H9 (cell line): Measurements from ENCODE around the gene SLC12A2. TPM values are rescaled to one million over a fixed set of nuclear protein-coding genes. Genes with fewer than 3 reads are reported as not detected.

Source experiments
- DNase-seq: peaks from one replicate; pipeline ENCODE4 v3.0.0-alpha.2; 2017
- H2AFZ ChIP-seq: one replicate; pipeline ENCODE4 v1.6.1; 2013; ENCODE audit warnings: mild to moderate bottlenecking, low read length, control low read depth, moderate library complexity
- H2AK5ac ChIP-seq: 2 replicates; pipeline ENCODE4 v1.6.1; 2013; ENCODE audit warnings: low read length, control low read depth, mixed read lengths; ENCODE audit not compliant: insufficient read length
- H2BK120ac ChIP-seq: one replicate; pipeline ENCODE4 v1.6.1; 2013; ENCODE audit warnings: low read depth, mild to moderate bottlenecking, low read length, control low read depth, inconsistent platforms; ENCODE audit not compliant: poor library complexity, severe bottlenecking
- H2BK12ac ChIP-seq: 2 replicates; pipeline ENCODE4 v1.6.1; 2013; ENCODE audit warnings: low read length, control low read depth, mixed read lengths, low read depth; ENCODE audit not compliant: insufficient read length
- H2BK15ac ChIP-seq: 2 replicates; pipeline ENCODE4 v1.6.1; 2013; ENCODE audit warnings: low read depth, low read length, control low read depth
- H2BK20ac ChIP-seq: one replicate; pipeline ENCODE4 v1.6.1; 2013; ENCODE audit warnings: low read depth, mild to moderate bottlenecking, low read length, control low read depth, inconsistent platforms; ENCODE audit not compliant: poor library complexity, severe bottlenecking
- H2BK5ac ChIP-seq: 2 replicates; pipeline ENCODE4 v1.6.1; 2013; ENCODE audit warnings: low read length, control low read depth, mixed read lengths; ENCODE audit not compliant: insufficient read length
- H3K14ac ChIP-seq: 2 replicates; pipeline ENCODE4 v1.6.1; 2013; ENCODE audit warnings: low read length, control low read depth; ENCODE audit not compliant: insufficient read depth
- H3K18ac ChIP-seq: 2 replicates; pipeline ENCODE4 v1.6.1; 2013; ENCODE audit warnings: low read depth, mild to moderate bottlenecking, mixed read lengths, low read length, control low read depth; ENCODE audit not compliant: insufficient read length
- H3K23ac ChIP-seq: 2 replicates; pipeline ENCODE4 v1.6.1; 2013; ENCODE audit warnings: low read length, control low read depth, mixed read lengths, low read depth; ENCODE audit not compliant: insufficient read length
- H3K23me2 ChIP-seq: 2 replicates; pipeline ENCODE4 v1.6.1; 2013; ENCODE audit warnings: low read depth, mild to moderate bottlenecking, mixed read lengths, low read length, control low read depth; ENCODE audit not compliant: insufficient read length, poor library complexity, severe bottlenecking
- H3K27ac ChIP-seq: 2 replicates; pipeline ENCODE4 v1.5.1; 2013; ENCODE audit warnings: low read length, control low read depth, mixed read lengths, low read depth; ENCODE audit not compliant: insufficient read length
- H3K27me3 ChIP-seq: 2 replicates; pipeline ENCODE4 v1.6.1; 2013; ENCODE audit warnings: low read length, control low read depth, inconsistent platforms; ENCODE audit not compliant: insufficient read depth
- H3K4ac ChIP-seq: 2 replicates; pipeline ENCODE4 v1.6.1; 2013; ENCODE audit warnings: low read depth, mild to moderate bottlenecking, control low read depth, inconsistent platforms, low read length, moderate library complexity
- H3K4me1 ChIP-seq: 2 replicates; pipeline ENCODE4 v1.6.1; 2013; ENCODE audit warnings: low read length, control low read depth, inconsistent platforms; ENCODE audit not compliant: insufficient read depth
- H3K4me2 ChIP-seq: 2 replicates; pipeline ENCODE4 v1.6.1; 2013; ENCODE audit warnings: low read length, control low read depth, mixed read lengths; ENCODE audit not compliant: insufficient read length, insufficient read depth
- H3K56ac ChIP-seq: 2 replicates; pipeline ENCODE4 v1.6.1; 2013; ENCODE audit warnings: low read depth, mild to moderate bottlenecking, mixed read lengths, low read length, control low read depth; ENCODE audit not compliant: insufficient read length
- H3K79me1 ChIP-seq: 2 replicates; pipeline ENCODE4 v1.6.1; 2013; ENCODE audit warnings: low read depth, mild to moderate bottlenecking, moderate library complexity, low read length, control low read depth, inconsistent platforms; ENCODE audit not compliant: insufficient read depth, poor library complexity, severe bottlenecking
- H3K79me2 ChIP-seq: 2 replicates; pipeline ENCODE4 v1.6.1; 2013; ENCODE audit warnings: low read length, control low read depth, inconsistent platforms; ENCODE audit not compliant: insufficient read depth
- H3K9ac ChIP-seq: 2 replicates; pipeline ENCODE4 v1.6.1; 2013; ENCODE audit warnings: low read length, control low read depth, mixed read lengths; ENCODE audit not compliant: insufficient read length; ENCODE audit errors: extremely low read depth
- H3K9me3 ChIP-seq: one replicate; pipeline ENCODE4 v1.6.1; 2013; ENCODE audit warnings: low read depth, low read length, inconsistent platforms; ENCODE audit not compliant: control insufficient read depth
- H3T11ph ChIP-seq: one replicate; pipeline ENCODE4 v1.6.1; 2013; ENCODE audit warnings: mild to moderate bottlenecking, low read length, control low read depth, inconsistent platforms
- H4K20me1 ChIP-seq: one replicate; pipeline ENCODE4 v1.6.1; 2013; ENCODE audit not compliant: control insufficient read depth, insufficient read length, insufficient read depth
- H4K5ac ChIP-seq: 2 replicates; pipeline ENCODE4 v1.6.1; 2013; ENCODE audit warnings: low read depth, mild to moderate bottlenecking, mixed read lengths, low read length, control low read depth; ENCODE audit not compliant: insufficient read length
- H4K8ac ChIP-seq: replicated peaks from 2 replicates; pipeline ENCODE4 v1.6.1; 2013; ENCODE audit warnings: low read length, control low read depth, mixed read lengths, low read depth; ENCODE audit not compliant: insufficient read length
- H4K91ac ChIP-seq: 2 replicates; pipeline ENCODE4 v1.6.1; 2013; ENCODE audit warnings: low read depth, mild to moderate bottlenecking, moderate library complexity, mixed read lengths, low read length, control low read depth; ENCODE audit not compliant: insufficient read length
- H3K27ac Mint-ChIP-seq, 3 experiments: 2 replicates in 2 of 3; 3 replicates in 1 of 3; pipeline ENCODE4 v1.8.0; 2020 to 2021; ENCODE audit warnings: mixed read lengths in 3 of 3, mild to moderate bottlenecking in 1 of 3, moderate library complexity in 1 of 3
- H3K27me3 Mint-ChIP-seq: 2 replicates; pipeline ENCODE4 v1.8.0; 2021; ENCODE audit warnings: low read depth, mild to moderate bottlenecking, moderate library complexity, mixed read lengths
- H3K36me3 Mint-ChIP-seq, 3 experiments: 2 replicates in 2 of 3; 3 replicates in 1 of 3; pipeline ENCODE4 v1.8.0; 2020 to 2021; ENCODE audit warnings: low read depth in 3 of 3, mixed read lengths in 3 of 3; ENCODE audit not compliant: insufficient read depth in 1 of 3
- H3K4me1 Mint-ChIP-seq, 2 experiments: 2 replicates each; pipeline ENCODE4 v1.8.0; 2020; ENCODE audit warnings: mixed read lengths in 2 of 2
- H3K4me3 Mint-ChIP-seq, 2 experiments: 2 replicates in 1 of 2; 3 replicates in 1 of 2; pipeline ENCODE4 v1.8.0; 2020 to 2021; ENCODE audit warnings: mild to moderate bottlenecking in 2 of 2, mixed read lengths in 2 of 2, moderate library complexity in 1 of 2
- H3K9me3 Mint-ChIP-seq, 2 experiments: 2 replicates in 1 of 2; 3 replicates in 1 of 2; pipeline ENCODE4 v1.8.0; 2020; ENCODE audit warnings: mild to moderate bottlenecking in 2 of 2, mixed read lengths in 2 of 2, moderate library complexity in 1 of 2
- WGBS: extraction: QIAGEN DNeasy Blood & Tissue Kit; methylation state at CpG from one replicate; pipeline ENCODE4 v1.1.7; 2013; ENCODE audit warnings: missing lambda C conversion rate, low lambda C conversion rate, mixed read lengths; ENCODE audit not compliant: insufficient read length; ENCODE audit errors: extremely low coverage; 5-methylcytosine and 5-hydroxymethylcytosine counted together
- total RNA-seq: library from RNA; stranded (reverse); gene quantifications from 2 replicates; pipeline ENCODE4 v1.2.1, GENCODE V29; 2021
- TF ChIP-seq, protein P1 (sequence below): fragments of 200-600 bp; sonication (generic); conservative IDR thresholded peaks from 3 replicates; pipeline ENCODE4 v1.8.0; 2021; ENCODE audit warnings: antibody characterized with exemption, mild to moderate bottlenecking

Gene SLC12A2
- total RNA-seq, 1 experiment from 2014 or later: 17.9 TPM

DNA sequence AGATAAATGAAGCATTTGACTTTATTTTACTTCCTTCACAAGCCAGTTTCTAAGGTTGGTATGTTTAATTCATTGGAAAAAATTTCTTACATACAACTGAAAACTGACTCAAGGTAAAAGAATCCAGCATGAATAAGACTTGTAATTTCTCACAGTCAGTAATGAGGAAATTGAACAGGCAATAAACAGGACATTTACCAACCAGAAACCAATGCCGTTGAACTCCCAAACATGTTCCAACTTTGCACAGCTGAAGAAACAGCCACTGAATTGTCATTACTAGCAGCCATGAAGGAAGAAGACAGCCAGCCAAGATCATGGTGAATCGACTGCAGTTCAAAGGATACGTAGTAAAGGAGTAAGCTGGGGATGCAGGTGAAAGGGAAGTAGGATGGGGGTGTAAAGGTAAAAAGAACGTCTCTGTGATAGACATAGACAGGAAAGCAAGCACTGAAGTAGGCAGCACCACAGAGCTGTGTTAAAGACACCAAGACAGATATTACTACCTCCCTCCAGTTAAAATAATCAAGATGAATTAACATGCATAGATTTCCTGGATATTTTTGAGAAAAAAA lies 21.3 kb upstream of the SLC12A2 start:
- Histone ChIP-seq H3T11ph (no peak overlapping the region), H4K91ac (no peak overlapping the region), H3K4me2 (no peak overlapping the region), H3K14ac (no peak overlapping the region), H4K20me1 (no peaks in the 10 kb centered on the region), H4K8ac (no peak overlapping the region), H3K4ac (no peak overlapping the region), H3K79me2 (no peaks in the 10 kb centered on the region), H3K27me3 (no peaks in the 10 kb centered on the region), H3K9ac (no peak overlapping the region), H3K23me2 (no peaks in the 10 kb centered on the region), H2BK120ac (no peak overlapping the region), H2BK15ac (no peak overlapping the region), H3K27ac (no peak overlapping the region), H3K79me1 (no peaks in the 10 kb centered on the region), H2BK20ac (no peak overlapping the region), H3K23ac (no peak overlapping the region), H2BK5ac (no peak overlapping the region), H3K18ac (no peak overlapping the region), H3K4me1 (no peaks in the 10 kb centered on the region), H3K9me3 (no peaks in the 10 kb centered on the region), H2BK12ac (no peak overlapping the region), H3K56ac (no peak overlapping the region), H2AK5ac (no peak overlapping the region), H2AFZ (no peak overlapping the region), H4K5ac (no peak overlapping the region)
- no peak overlapping the region for H3K4me3 Mint-ChIP-seq
- WGBS: no CpG with 5 or more reads among the region's 4 CpGs
- TF ChIP-seq, protein P1, sequence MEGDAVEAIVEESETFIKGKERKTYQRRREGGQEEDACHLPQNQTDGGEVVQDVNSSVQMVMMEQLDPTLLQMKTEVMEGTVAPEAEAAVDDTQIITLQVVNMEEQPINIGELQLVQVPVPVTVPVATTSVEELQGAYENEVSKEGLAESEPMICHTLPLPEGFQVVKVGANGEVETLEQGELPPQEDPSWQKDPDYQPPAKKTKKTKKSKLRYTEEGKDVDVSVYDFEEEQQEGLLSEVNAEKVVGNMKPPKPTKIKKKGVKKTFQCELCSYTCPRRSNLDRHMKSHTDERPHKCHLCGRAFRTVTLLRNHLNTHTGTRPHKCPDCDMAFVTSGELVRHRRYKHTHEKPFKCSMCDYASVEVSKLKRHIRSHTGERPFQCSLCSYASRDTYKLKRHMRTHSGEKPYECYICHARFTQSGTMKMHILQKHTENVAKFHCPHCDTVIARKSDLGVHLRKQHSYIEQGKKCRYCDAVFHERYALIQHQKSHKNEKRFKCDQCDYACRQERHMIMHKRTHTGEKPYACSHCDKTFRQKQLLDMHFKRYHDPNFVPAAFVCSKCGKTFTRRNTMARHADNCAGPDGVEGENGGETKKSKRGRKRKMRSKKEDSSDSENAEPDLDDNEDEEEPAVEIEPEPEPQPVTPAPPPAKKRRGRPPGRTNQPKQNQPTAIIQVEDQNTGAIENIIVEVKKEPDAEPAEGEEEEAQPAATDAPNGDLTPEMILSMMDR: no peak
- DNase-seq: no peak
- H3K4me1 Mint-ChIP-seq: no peaks in the 10 kb centered on the region
- no peak overlapping the region for H3K27ac Mint-ChIP-seq
- H3K36me3 Mint-ChIP-seq: no peaks in the 10 kb centered on the region
- H3K9me3 Mint-ChIP-seq: no peaks in the 10 kb centered on the region
- H3K27me3 Mint-ChIP-seq: no peaks in the 10 kb centered on the region
